K562 (cell line): ENCODE measurements around the gene PTRH1. TPM values are rescaled to one million over a fixed set of nuclear protein-coding genes. Genes with fewer than 3 reads are reported as not detected.

ENCODE experiments used
- CTBP1 ChIP-seq: fragments of 450-650 bp; IDR thresholded peaks from 2 replicates; pipeline ENCODE4 v1.6.1; 2016; ENCODE audit warnings: borderline replicate concordance
- DIDO1 ChIP-seq: fragments of 450-650 bp; IDR thresholded peaks from 2 replicates; pipeline ENCODE4 v1.6.1; 2016; ENCODE audit warnings: low read depth, missing biosample characterization, missing genetic modification characterization
- DPF2 ChIP-seq: fragments of 450-650 bp; IDR thresholded peaks from 2 replicates; pipeline ENCODE4 v1.6.1; 2016
- GATAD2A ChIP-seq: fragments of 450-650 bp; IDR thresholded peaks from 2 replicates; pipeline ENCODE4 v1.6.1; 2017
- SRSF1 ChIP-seq: fragments of 200-400 bp; formaldehyde crosslinking; IDR thresholded peaks from 2 replicates; pipeline ENCODE4 v1.6.1; 2017; ENCODE audit warnings: mild to moderate bottlenecking, low read depth, low read length, moderate library complexity
- TAF15 ChIP-seq: fragments of 200-400 bp; formaldehyde crosslinking; IDR thresholded peaks from 2 replicates; pipeline ENCODE4 v1.6.1; 2017; ENCODE audit warnings: mild to moderate bottlenecking, low read depth, low read length, moderate library complexity
- ZNF41 ChIP-seq: fragments of 250-450 bp; sonication (Bioruptor Pico); conservative IDR thresholded peaks from 2 replicates; pipeline ENCODE4 v1.4.0; 2020; ENCODE audit warnings: mild to moderate bottlenecking
- polyA plus RNA-seq, 8 experiments: library from polyadenylated mRNA; depleted of rRNA in 4 of 8; stranded (reverse) in 5 of 8; unstranded in 3 of 8; fragments of >200 nt; fragmentation: Nextera tagmentation in 2 of 8; fragmentation: Illumina TruSeq in 1 of 8; extraction: Ambion mirVana in 2 of 8; extraction: Trizol in 1 of 8; gene quantifications; 2 replicates each; pipeline versions ENCODE4 v1.2.1 to v1.2.3, GENCODE V29; 2011 to 2014; ENCODE audit warnings: inconsistent platforms in 1 of 8, missing spikeins in 1 of 8
- total RNA-seq, 7 experiments: library from RNA; depleted of rRNA in 6 of 7; stranded (reverse); fragments of >200 nt in 6 of 7; fragmentation: Illumina TruSeq in 2 of 7; extraction: Trizol in 2 of 7; gene quantifications; 2 replicates each; pipeline versions ENCODE4 v1.2.1 to v1.2.3, GENCODE V29; 2011 to 2021; ENCODE audit warnings: low replicate concordance in 1 of 7
- TF ChIP-seq, protein P1 (sequence below): fragments of 250-450 bp; sonication (Bioruptor Pico); IDR thresholded peaks from 2 replicates; pipeline ENCODE4 v1.5.0; 2020; ENCODE audit warnings: mild to moderate bottlenecking, borderline replicate concordance
- TF ChIP-seq, protein P2 (sequence below): fragments of 250-450 bp; sonication (Bioruptor Pico); IDR thresholded peaks from 2 replicates; pipeline ENCODE4 v1.5.0; 2021; ENCODE audit warnings: mild to moderate bottlenecking, moderate library complexity
- TF ChIP-seq, protein P3 (sequence below): fragments of 450-650 bp; IDR thresholded peaks from 2 replicates; pipeline ENCODE4 v1.6.1; 2017; ENCODE audit warnings: antibody characterized with exemption
- TF ChIP-seq, protein P4 (sequence below): fragments of 250-450 bp; sonication (Bioruptor Pico); IDR thresholded peaks from 2 replicates; pipeline ENCODE4 v1.8.0; 2021; ENCODE audit warnings: moderate library complexity, mild to moderate bottlenecking, inconsistent platforms
- TF ChIP-seq, protein P5 (sequence below): fragments of 250-450 bp; sonication (Bioruptor Pico); IDR thresholded peaks from 2 replicates; pipeline ENCODE4 v1.5.1; 2021; ENCODE audit warnings: mild to moderate bottlenecking
- TF ChIP-seq, protein P6 (sequence below): sonication (generic); formaldehyde crosslinking; IDR thresholded peaks from 2 replicates; pipeline ENCODE4 v1.8.0; 2022; ENCODE audit warnings: mild to moderate bottlenecking, missing genetic modification reagents, borderline replicate concordance

The PTRH1 gene
- total and polyA plus RNA-seq, 9 of the 15 experiments (the other 6 are each of a cell fraction or from before 2014, with no cell fraction given): 0.63 to 43.1 (median 5.7) TPM

DNA sequence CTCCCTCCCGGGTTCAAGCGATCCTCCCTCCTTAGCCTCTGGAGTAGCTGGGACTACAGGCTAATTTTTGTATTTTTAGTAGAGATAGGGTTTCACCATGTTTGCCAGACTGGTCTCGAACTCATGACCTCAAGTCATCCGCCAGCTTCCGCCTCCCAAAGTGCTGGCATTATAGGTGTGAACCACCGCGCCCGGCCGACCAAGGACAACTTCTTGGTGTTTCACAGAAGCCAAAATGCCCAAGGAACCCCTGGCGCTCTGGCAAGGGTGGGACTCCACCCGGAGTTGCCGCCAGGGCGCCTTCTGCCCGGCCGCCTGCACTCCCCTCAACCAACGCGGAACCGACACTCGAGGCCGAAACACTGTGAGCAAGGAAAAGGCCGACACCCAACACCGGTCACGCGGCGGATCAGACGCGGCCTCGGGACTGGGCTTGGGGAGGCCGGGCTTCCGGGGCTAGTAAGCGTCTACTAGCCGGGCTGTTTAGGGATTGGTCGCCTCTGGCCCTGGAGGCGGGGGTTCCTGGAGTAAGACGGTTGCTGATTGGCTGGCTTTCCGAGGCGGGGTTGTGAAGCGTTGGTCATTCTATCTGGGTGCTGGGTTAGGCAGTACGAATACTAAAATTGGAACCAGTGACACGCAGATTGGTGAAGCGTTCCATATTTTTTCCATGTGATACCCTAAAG lies 16.3 kb downstream of the PTRH1 start (continued):
- TF ChIP-seq CTBP1 (peak; percentile 45; the same call in 1 of the 2 replicates), SRSF1 (peak; percentile 58; the same call in 1 of the 2 replicates), TAF15 (no peak), GATAD2A (no peak; the same call in 1 of the 2 replicates), DPF2 (peak; percentile 52; the same call in 1 of the 2 replicates), ZNF41 (peak; percentile 72; the same call in 1 of the 2 replicates), DIDO1 (tag) (peak; percentile 48; the same call in 1 of the 2 replicates)
- TF ChIP-seq, protein P1, sequence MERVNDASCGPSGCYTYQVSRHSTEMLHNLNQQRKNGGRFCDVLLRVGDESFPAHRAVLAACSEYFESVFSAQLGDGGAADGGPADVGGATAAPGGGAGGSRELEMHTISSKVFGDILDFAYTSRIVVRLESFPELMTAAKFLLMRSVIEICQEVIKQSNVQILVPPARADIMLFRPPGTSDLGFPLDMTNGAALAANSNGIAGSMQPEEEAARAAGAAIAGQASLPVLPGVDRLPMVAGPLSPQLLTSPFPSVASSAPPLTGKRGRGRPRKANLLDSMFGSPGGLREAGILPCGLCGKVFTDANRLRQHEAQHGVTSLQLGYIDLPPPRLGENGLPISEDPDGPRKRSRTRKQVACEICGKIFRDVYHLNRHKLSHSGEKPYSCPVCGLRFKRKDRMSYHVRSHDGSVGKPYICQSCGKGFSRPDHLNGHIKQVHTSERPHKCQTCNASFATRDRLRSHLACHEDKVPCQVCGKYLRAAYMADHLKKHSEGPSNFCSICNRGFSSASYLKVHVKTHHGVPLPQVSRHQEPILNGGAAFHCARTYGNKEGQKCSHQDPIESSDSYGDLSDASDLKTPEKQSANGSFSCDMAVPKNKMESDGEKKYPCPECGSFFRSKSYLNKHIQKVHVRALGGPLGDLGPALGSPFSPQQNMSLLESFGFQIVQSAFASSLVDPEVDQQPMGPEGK (CRISPR knock-in tag): no peak
- TF ChIP-seq, protein P2, sequence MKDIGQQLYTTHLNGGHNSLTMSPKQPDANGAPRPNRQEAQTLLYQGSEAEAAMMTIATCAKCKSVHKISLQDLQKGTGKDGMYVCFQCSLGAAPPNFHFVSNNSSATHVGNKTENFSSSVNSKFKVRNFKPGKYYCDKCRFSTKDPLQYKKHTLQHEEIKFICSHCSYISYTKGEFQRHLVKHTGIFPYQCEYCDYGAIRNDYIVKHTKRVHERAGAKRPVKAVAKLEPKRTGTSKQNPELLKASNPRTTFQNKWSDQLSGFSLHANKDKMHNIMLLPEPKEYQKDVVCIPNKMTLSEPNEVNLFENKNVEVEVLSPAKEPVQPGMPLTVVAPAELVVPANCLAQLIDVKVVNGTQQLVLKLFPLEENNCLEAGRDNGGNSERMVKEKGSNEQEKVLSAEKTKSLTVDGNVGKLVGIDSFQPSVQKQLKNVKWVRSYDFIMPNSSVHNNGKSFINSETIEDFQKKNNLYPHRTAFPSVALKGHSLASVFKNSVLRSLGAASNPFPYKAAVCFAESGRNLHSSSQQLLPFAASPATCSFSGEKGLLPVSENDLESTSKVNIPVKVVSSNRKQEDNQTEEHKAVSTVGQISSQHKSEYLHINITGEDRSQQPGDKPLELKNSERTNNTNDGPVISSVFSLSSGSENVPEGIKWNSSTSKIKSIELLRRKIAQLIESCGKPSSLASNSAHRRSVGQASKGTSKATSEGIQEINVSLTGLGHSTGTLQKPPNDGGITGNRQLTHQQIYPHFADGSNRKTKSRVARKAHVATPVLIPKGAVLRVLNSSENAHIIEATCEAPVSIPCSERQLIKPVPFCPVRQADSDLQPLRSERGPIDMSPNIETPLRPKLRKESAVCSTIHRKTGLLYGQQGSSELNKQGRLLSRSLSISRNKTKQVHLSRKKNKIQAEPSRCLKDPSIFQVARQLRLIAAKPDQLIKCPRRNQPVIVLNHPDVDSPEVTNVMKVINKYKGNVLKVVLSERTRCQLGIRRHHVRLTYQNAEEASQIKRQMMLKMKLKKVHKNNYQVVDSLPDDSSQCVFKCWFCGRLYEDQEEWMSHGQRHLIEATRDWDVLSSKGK (CRISPR knock-in tag): no peak
- TF ChIP-seq, protein P3, sequence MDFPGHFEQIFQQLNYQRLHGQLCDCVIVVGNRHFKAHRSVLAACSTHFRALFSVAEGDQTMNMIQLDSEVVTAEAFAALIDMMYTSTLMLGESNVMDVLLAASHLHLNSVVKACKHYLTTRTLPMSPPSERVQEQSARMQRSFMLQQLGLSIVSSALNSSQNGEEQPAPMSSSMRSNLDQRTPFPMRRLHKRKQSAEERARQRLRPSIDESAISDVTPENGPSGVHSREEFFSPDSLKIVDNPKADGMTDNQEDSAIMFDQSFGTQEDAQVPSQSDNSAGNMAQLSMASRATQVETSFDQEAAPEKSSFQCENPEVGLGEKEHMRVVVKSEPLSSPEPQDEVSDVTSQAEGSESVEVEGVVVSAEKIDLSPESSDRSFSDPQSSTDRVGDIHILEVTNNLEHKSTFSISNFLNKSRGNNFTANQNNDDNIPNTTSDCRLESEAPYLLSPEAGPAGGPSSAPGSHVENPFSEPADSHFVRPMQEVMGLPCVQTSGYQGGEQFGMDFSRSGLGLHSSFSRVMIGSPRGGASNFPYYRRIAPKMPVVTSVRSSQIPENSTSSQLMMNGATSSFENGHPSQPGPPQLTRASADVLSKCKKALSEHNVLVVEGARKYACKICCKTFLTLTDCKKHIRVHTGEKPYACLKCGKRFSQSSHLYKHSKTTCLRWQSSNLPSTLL: no peak
- TF ChIP-seq, protein P4, sequence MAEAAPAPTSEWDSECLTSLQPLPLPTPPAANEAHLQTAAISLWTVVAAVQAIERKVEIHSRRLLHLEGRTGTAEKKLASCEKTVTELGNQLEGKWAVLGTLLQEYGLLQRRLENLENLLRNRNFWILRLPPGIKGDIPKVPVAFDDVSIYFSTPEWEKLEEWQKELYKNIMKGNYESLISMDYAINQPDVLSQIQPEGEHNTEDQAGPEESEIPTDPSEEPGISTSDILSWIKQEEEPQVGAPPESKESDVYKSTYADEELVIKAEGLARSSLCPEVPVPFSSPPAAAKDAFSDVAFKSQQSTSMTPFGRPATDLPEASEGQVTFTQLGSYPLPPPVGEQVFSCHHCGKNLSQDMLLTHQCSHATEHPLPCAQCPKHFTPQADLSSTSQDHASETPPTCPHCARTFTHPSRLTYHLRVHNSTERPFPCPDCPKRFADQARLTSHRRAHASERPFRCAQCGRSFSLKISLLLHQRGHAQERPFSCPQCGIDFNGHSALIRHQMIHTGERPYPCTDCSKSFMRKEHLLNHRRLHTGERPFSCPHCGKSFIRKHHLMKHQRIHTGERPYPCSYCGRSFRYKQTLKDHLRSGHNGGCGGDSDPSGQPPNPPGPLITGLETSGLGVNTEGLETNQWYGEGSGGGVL (CRISPR knock-in tag): no peak
- TF ChIP-seq, protein P5, sequence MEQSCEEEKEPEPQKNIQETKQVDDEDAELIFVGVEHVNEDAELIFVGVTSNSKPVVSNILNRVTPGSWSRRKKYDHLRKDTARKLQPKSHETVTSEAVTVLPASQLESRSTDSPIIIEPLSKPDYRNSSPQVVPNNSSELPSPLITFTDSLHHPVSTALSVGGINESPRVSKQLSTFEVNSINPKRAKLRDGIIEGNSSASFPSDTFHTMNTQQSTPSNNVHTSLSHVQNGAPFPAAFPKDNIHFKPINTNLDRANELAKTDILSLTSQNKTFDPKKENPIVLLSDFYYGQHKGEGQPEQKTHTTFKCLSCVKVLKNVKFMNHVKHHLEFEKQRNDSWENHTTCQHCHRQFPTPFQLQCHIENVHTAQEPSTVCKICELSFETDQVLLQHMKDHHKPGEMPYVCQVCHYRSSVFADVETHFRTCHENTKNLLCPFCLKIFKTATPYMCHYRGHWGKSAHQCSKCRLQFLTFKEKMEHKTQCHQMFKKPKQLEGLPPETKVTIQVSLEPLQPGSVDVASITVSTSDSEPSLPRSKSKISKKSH (CRISPR knock-in tag): no peak
- TF ChIP-seq, protein P6, sequence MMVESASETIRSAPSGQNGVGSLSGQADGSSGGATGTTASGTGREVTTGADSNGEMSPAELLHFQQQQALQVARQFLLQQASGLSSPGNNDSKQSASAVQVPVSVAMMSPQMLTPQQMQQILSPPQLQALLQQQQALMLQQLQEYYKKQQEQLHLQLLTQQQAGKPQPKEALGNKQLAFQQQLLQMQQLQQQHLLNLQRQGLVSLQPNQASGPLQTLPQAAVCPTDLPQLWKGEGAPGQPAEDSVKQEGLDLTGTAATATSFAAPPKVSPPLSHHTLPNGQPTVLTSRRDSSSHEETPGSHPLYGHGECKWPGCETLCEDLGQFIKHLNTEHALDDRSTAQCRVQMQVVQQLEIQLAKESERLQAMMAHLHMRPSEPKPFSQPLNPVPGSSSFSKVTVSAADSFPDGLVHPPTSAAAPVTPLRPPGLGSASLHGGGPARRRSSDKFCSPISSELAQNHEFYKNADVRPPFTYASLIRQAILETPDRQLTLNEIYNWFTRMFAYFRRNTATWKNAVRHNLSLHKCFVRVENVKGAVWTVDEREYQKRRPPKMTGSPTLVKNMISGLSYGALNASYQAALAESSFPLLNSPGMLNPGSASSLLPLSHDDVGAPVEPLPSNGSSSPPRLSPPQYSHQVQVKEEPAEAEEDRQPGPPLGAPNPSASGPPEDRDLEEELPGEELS (CRISPR knock-in tag): no peak
